NCI-H82 treated with DMSO at 0.1 percent for 48 hours (cell line): ENCODE measurements around the gene TFE3.
A peak's percentile ranks its signal among the peaks of the same experiment; 100 is the strongest.

Source experiments
- DNase-seq: peaks from one replicate; lab custom pipeline; 2025; ENCODE audit not compliant: unreplicated experiment; lab: John Stamatoyannopoulos, UW

The TFE3 gene, protein sequence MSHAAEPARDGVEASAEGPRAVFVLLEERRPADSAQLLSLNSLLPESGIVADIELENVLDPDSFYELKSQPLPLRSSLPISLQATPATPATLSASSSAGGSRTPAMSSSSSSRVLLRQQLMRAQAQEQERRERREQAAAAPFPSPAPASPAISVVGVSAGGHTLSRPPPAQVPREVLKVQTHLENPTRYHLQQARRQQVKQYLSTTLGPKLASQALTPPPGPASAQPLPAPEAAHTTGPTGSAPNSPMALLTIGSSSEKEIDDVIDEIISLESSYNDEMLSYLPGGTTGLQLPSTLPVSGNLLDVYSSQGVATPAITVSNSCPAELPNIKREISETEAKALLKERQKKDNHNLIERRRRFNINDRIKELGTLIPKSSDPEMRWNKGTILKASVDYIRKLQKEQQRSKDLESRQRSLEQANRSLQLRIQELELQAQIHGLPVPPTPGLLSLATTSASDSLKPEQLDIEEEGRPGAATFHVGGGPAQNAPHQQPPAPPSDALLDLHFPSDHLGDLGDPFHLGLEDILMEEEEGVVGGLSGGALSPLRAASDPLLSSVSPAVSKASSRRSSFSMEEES

GRCh38 chrX:49043220-49043986 lies at the start of gene TFE3:
TSS of gene TFE3 (minus strand) at chrX:49043357. CDS start at chrX:49043226, 131 bp downstream.
- DNase-seq = peak; percentile 98

DNA sequence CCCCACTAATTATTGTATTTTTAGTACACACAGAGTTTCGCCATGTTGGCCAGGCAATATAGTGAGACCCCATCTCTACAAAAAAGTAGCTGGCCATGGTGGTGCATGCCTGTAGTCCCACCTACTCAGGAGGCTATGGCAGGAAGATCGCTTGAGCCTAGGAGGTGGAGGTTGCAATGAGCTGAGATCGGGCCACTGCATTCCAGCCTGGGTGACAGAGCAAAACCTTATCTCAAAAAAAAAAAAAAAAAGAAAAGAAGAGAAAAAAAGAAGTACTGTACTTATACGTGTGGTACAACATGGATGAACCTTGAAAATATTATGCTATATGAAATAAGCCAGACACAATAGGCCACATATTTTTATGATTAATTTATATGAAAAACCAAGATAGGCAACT lies 46.4 kb upstream of the TFE3 start:
- DNase-seq = no peak

- no peak for DNase-seq
These were observed 39.2 kb upstream of the TFE3 start for GRCh38 chrX:49082271-49082871.

DNA sequence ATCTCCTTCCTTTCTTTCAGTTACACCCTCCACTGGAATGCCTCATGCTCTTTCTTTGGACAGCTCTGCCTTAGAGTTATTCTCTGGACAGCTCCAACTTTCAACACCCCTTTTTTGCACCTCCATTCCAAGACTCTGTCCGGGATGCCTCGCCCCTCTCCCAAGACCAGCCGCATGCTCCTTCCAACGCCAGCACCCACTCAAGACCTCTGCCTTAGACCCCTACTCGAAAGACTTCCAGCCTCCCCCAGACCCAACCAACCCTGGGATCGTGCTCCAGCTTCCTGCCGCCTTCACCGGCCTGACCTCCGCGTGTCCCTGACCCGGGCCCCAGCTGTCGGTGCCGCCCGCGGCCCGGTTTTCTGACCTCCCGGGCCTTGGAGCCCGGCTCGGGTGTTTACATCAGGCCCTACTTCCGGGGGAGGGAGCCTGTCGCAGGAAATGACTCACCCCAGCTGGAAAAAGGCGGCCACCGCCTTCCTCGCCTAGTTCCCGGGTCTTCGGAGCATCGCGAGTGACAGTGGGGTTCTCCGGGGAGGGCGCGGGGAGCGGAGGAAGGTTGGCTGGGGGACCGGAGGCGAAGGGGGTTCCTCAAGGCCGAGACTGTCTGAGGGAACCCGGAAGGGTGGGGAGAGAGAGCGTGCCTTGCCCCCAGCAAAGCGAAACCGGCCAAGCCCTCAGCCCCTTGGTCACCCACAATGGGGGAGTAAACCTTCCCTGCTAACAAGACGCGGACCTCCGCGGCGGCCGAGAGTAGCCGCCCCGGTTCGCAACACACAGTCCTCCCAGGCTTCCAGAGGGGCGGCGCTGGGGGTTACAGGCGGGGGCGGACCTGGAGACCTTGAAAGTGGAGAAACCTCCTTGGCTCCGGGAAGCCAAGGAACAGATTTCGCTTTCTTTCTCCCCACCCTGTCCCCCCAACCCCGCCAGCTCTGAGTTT lies 36.6 kb upstream of the TFE3 start, which contains the start of gene WDR45:
Gene WDR45, minus strand, starts transcription at position 399 of the 940 bp plus-strand sequence. CDS start 1,792 bp downstream, outside the sequence.
- peak; percentile 10 for DNase-seq

GRCh38 chrX:49077941-49078340 lies 34.8 kb upstream of the TFE3 start:
- no peak for DNase-seq

GRCh38 chrX:49075347-49075746 lies 32.2 kb upstream of the TFE3 start:
- DNase-seq = no peak

- DNase-seq = peak; percentile 82
These were observed 30.7 kb upstream of the TFE3 start, which contains the start of gene PRAF2 for GRCh38 chrX:49073601-49074575. TSS of gene PRAF2 (minus strand) at chrX:49074002. CDS start at chrX:49073987, 15 bp downstream.

DNA sequence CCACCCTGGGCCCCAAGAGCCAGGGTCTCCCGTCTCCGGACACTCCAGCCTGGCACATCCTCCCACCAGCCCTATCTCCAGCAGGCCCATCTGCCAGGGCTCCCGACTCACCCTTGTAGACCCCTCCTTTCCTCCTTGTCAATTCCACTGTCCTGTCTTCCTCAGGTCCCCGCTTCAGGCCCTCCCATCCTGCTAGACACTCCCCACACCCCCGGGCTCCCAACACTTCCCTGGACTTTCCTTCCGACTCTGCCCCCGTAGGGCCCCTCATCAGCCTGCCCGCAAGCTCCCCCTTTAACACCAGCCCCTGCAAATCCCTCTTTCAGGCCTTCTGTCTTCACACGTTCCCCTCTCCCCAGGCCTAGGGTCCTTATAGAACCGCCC lies 29.5 kb upstream of the TFE3 start:
- DNase-seq = no peak

GRCh38 chrX:49071877-49072711 lies 28.9 kb upstream of the TFE3 start:
- DNase-seq = no peak

DNA sequence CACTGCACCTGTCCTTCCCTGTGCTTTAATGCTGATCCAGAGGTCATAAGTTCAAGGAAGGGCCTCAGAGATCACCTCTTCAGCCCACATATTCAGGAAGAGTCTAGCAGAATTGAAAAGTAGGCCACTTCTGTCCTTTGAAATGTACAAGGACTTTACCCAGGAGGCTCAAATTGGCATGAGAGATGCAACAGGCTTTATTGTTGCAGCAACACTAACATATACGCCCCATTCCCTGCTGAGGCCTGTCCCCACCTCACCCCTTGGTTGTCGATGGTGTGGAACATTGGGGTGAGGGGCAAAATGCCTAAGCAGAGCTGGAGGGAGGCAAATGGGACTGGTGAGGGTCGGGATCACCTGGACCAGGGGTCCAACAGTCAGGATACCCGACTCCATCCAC lies 27.8 kb upstream of the TFE3 start:
- DNase-seq = no peak

DNA sequence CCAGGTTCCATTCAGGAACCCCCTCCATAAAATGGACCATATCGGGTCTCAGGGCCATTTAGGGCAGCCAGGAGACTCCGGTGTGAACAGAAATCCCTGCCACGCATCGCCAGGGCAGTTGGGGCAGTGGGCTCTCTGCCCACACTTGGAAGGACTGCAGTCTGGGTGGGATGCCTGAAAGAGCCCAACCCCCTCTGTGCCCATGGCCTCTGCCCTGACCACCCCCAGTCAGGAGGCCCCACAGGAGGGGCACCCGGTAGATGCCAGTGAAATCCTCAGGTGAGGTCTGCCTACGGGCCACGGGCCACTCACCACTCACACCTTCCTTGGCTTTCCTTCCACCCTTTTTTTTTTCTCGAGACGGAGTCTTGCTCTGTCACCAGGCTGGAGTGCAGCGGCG lies 25.9 kb upstream of the TFE3 start:
- DNase-seq = no peak

DNA sequence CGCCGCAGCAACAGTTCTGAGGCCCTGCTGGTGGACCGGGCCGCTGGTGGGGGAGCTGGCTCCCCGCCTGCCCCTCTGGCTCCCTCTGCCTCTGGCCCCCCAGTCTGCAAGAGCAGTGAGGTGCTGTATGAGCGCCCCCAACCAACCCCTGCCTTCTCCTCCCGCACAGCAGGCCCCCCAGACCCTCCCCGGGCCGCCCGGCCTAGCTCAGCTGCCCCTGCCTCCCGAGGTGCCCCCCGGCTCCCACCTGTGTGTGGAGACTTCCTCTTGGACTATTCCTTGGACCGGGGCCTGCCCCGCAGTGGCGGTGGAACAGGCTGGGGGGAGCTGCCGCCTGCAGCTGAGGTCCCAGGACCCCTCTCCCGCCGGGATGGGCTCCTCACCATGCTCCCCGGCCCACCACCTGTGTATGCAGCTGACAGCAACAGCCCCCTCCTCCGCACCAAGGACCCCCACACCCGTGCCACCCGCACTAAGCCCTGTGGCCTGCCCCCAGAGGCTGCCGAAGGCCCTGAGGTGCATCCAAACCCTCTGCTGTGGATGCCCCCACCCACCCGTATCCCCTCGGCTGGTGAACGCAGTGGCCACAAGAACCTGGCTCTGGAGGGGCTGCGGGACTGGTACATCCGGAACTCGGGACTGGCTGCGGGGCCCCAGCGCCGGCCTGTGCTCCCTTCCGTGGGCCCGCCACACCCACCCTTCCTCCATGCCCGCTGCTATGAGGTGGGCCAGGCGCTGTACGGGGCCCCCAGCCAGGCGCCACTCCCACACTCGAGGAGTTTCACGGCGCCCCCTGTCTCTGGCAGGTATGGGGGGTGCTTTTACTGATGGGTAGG lies 24.3 kb upstream of the TFE3 start:
- no peak for DNase-seq

DNA sequence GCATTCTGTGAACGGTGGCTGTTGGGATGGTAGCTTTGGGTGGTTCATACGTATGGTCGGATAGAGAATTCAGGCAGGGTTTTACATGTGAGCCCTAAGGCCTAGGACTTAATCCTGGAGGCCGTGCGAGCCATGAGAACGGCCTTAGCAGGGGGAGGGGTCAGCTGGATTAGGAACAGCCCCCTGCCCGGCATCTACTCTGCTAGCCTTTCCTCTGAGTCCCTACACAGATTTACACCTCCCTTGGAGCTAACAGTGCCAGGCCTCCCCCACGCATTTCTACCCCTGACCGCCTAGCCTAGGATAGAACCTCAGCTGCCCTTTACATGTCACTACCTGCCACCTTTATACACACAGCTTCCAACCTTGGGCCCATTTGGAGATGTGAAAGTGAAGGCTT lies 23.5 kb upstream of the TFE3 start:
- no peak for DNase-seq

DNA sequence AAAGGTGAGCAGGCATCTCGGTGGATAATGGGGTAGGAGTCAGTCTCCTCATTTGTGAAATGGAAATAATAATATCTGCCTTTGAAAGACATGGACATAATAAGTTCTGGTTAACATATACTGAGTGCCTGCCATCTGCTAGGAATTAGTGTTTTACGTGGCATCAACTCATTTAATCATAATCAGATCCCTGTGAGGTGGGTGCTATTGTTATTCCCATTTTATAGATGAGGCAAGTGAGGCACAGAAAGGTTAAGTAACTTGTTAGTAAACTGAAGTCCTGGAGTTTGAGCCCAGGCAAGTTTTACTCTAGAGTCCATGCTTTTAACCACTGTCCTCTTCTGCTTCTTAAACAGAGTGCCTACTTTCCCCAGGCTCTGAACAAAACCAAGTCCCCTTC lies 23.1 kb upstream of the TFE3 start:
- DNase-seq = no peak

DNA sequence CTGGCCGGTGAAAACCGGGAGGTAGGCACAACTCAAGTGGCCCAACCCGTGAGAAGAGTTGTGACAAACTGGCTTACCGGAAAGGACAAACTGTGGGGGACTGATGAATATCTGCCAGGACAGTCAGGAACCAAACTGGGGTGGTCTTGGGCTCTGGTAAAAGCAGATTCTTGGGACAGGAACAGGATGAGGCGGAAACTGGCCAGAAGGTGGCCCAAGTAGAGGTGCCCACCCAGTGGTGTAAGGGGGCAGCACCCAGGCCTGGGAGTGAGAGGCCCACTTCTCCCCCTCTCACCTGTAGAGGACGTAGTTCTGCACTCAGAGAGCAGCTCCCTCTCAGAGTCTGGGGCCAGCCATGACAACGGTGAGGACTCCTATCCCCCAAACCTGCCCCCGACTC lies 21.6 kb upstream of the TFE3 start:
- DNase-seq = no peak

GRCh38 chrX:49064303-49064702 lies 21.1 kb upstream of the TFE3 start:
- no peak for DNase-seq

- no peak for DNase-seq
These were observed 20.6 kb upstream of the TFE3 start for GRCh38 chrX:49063715-49064114.
